ENCODE data around the gene ART3.

ART3 gene

GRCh38 chr4:76148142-76148865 lies 73.8 kb downstream of the ART3 start, which contains the start of gene NUP54:
TSS of gene NUP54 (minus strand) at chr4:76148397. CDS start at chr4:76148374, 23 bp downstream.
- DNase-seq: peak; percentile 93 to 96

GRCh38 chr4:76153356-76153755 lies 78.8 kb downstream of the ART3 start:
- no peak for DNase-seq

- no peak for DNase-seq
Measured at GRCh38 chr4:76155979-76156378, 81.5 kb downstream of the ART3 start.

GRCh38 chr4:76156635-76157034 lies 82.1 kb downstream of the ART3 start:
- DNase-seq: no peak

- no peak for DNase-seq
Measured at GRCh38 chr4:76160355-76160754, 85.8 kb downstream of the ART3 start.
